Sigmoid colon (tissue), 4 donors: ENCODE results near the gene MMP20.

ENCODE experiments used
- CTCF ChIP-seq, 4 experiments: fragments of 450-650 bp in 3 of 4; fragments of 200-600 bp in 1 of 4; IDR thresholded peaks; one replicate each; pipeline ENCODE4 v1.5.1; 2016 to 2019; ENCODE audit warnings: antibody characterized with exemption in 4 of 4, mild to moderate bottlenecking in 3 of 4, moderate library complexity in 2 of 4
- EP300 ChIP-seq, 4 donors: sonication (generic); formaldehyde crosslinking; IDR thresholded peaks; one replicate each; pipeline ENCODE4 v1.6.1; 2017; ENCODE audit warnings: antibody characterized with exemption in 4 of 4
- POLR2A ChIP-seq, 2 donors: fragments of 450-650 bp; IDR thresholded peaks; one replicate each; pipeline ENCODE4 v1.6.1; 2016; ENCODE audit warnings: antibody characterized with exemption in 2 of 2, mild to moderate bottlenecking in 2 of 2, moderate library complexity in 2 of 2
- POLR2AphosphoS5 ChIP-seq, 4 donors: sonication (generic); formaldehyde crosslinking; IDR thresholded peaks; one replicate each; pipeline ENCODE4 v1.6.1; 2017; ENCODE audit warnings: antibody characterized with exemption in 4 of 4

GRCh38 chr11:102610200-102610599 lies 14.9 kb downstream of the MMP20 start:
- TF ChIP-seq CTCF (IDR thresholded peaks at IDR 0.05) (no peak), POLR2A (IDR thresholded peaks at IDR 0.05) (no peak), EP300 (IDR thresholded peaks at IDR 0.05) (no peak), POLR2AphosphoS5 (IDR thresholded peaks at IDR 0.05) (no peak)
